DOHH2 (cell line): ENCODE results near the gene PDE10A.

Experiments
- H3F3A ChIP-seq: fragments of 200-600 bp; sonication (generic), shearing (Covaris generic); 2 replicates; pipeline ENCODE4 v1.6.0; 2016; ENCODE audit warnings: antibody characterized with exemption, mild to moderate bottlenecking; ENCODE audit not compliant: control insufficient read depth, insufficient read depth
- H3K27ac ChIP-seq: fragments of 200-600 bp; sonication (generic); 2 replicates; pipeline ENCODE4 v1.5.1; 2014; ENCODE audit warnings: low read depth, mild to moderate bottlenecking, low read length, moderate library complexity
- H3K27me3 ChIP-seq: fragments of 200-600 bp; sonication (generic); 2 replicates; pipeline ENCODE4 v1.6.1; 2014; ENCODE audit warnings: mild to moderate bottlenecking, low read length, mixed read lengths; ENCODE audit not compliant: control insufficient read depth
- H3K36me3 ChIP-seq: fragments of 200-600 bp; sonication (generic); 2 replicates; pipeline ENCODE4 v1.6.1; 2014; ENCODE audit warnings: mild to moderate bottlenecking, low read length, moderate library complexity, mixed read lengths; ENCODE audit not compliant: control insufficient read depth
- H3K4me1 ChIP-seq: fragments of 200-600 bp; sonication (generic); 2 replicates; pipeline ENCODE4 v1.6.1; 2014; ENCODE audit warnings: mild to moderate bottlenecking, low read length, mixed read lengths; ENCODE audit not compliant: control insufficient read depth
- H3K4me2 ChIP-seq: fragments of 200-600 bp; sonication (generic); 2 replicates; pipeline ENCODE4 v1.6.0; 2014; ENCODE audit warnings: mild to moderate bottlenecking, low read length, moderate library complexity
- H3K4me3 ChIP-seq: fragments of 200-600 bp; sonication (generic); 2 replicates; pipeline ENCODE4 v1.5.1; 2014; ENCODE audit warnings: mild to moderate bottlenecking, low read length, mixed read lengths
- H3K79me2 ChIP-seq: fragments of 200-600 bp; sonication (generic); 2 replicates; pipeline ENCODE4 v1.6.1; 2014; ENCODE audit warnings: mild to moderate bottlenecking, low read length, mixed read lengths; ENCODE audit not compliant: control insufficient read depth
- H3K9me2 ChIP-seq: fragments of 200-600 bp; sonication (generic); replicated peaks from 2 replicates; pipeline ENCODE4 v1.6.1; 2014; ENCODE audit warnings: mild to moderate bottlenecking, low read length, mixed read lengths; ENCODE audit not compliant: control insufficient read depth
- H3K9me3 ChIP-seq: fragments of 200-600 bp; sonication (generic); 2 replicates; pipeline ENCODE4 v1.6.1; 2014; ENCODE audit warnings: antibody characterized with exemption, low read length, mixed read lengths; ENCODE audit not compliant: control insufficient read depth, insufficient read depth
- H4K20me1 ChIP-seq: fragments of 200-600 bp; sonication (generic); 2 replicates; pipeline ENCODE4 v1.6.0; 2014; ENCODE audit warnings: low read depth, mild to moderate bottlenecking, antibody characterized with exemption, low read length, moderate library complexity; ENCODE audit not compliant: control insufficient read depth, insufficient read depth
- EZH2phosphoT487 ChIP-seq: fragments of 200-600 bp; sonication (generic); IDR thresholded peaks from 2 replicates; pipeline ENCODE4 v1.6.1; 2017; ENCODE audit warnings: borderline replicate concordance, mild to moderate bottlenecking, antibody characterized with exemption, low read length, moderate library complexity, mixed read lengths
- TF ChIP-seq, protein P1 (sequence below): fragments of 200-600 bp; sonication (generic); IDR thresholded peaks from one replicate; pipeline ENCODE4 v1.5.1; 2014; ENCODE audit warnings: antibody characterized with exemption, mild to moderate bottlenecking, low read depth, low read length; ENCODE audit not compliant: poor library complexity, severe bottlenecking

PDE10A gene

DNA sequence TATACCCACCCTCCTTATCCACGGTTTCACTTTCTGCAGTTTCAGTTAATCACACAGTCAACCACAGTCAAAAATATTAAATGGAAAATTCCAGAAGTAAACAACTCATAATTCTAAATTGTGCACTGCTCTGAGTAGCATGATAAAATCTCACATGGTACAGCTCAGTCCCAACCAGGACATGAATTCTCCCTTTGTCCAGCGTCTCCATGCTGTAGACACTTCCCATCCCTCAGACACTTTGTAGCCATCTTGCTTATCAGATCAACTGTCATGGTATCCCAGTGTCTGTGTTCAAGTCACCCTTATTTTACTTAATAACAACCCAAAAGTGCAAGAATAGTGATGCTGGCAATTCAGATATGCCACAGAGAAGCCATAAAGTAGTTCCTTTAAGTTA, 94.7 kb downstream of the PDE10A start:
- Histone ChIP-seq H3K36me3 (no peaks in the 10 kb centered on the region), H3K27me3 (no peaks in the 10 kb centered on the region), H3K27ac (no peak overlapping the region), H3K4me1 (peaks cover 12% of the 10 kb centered on the region), H3K79me2 (no peaks in the 10 kb centered on the region), H3K4me3 (no peak overlapping the region), H3F3A (no peaks in the 10 kb centered on the region), H3K9me2 (no peaks in the 10 kb centered on the region), H3K9me3 (no peaks in the 10 kb centered on the region), H4K20me1 (no peaks in the 10 kb centered on the region), H3K4me2 (no peak overlapping the region)
- TF ChIP-seq EZH2phosphoT487: no peak
- TF ChIP-seq, protein P1, sequence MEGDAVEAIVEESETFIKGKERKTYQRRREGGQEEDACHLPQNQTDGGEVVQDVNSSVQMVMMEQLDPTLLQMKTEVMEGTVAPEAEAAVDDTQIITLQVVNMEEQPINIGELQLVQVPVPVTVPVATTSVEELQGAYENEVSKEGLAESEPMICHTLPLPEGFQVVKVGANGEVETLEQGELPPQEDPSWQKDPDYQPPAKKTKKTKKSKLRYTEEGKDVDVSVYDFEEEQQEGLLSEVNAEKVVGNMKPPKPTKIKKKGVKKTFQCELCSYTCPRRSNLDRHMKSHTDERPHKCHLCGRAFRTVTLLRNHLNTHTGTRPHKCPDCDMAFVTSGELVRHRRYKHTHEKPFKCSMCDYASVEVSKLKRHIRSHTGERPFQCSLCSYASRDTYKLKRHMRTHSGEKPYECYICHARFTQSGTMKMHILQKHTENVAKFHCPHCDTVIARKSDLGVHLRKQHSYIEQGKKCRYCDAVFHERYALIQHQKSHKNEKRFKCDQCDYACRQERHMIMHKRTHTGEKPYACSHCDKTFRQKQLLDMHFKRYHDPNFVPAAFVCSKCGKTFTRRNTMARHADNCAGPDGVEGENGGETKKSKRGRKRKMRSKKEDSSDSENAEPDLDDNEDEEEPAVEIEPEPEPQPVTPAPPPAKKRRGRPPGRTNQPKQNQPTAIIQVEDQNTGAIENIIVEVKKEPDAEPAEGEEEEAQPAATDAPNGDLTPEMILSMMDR: no peak

DNA sequence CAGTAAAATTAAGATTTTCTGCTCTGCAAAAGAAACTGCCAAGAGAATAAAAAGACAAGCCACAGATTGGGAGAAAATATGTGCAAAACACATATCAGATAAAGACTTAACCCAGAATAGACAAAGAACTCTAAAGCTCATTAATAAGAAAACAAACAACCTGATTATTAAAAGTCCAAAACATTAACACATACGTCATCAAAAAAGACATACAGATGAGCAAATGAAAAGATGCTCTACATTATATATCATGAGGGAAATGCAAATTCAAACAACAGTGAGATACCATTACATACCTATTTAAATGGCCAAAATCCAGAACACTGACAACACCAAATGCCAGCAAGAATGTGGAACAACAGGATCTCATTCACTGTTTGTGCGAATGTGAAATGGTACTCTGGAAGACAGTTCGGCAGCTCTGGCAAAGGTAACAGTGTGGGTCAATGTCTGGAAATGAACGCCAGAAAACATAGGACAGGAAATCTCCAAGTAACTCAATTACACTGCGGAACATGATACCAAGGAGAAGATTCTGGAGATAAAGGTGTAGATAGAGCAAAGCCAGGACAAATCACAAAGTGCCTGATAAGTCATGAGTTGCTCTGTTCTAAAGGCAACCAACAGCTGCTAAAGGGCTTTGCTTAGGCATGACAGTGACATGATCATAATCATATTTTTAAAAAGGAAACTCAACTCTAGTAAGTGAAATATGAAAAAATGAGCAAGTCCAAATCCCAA, 96.8 kb downstream of the PDE10A start:
- no peak overlapping the region for H3K4me2 ChIP-seq
- H3F3A ChIP-seq: no peaks in the 10 kb centered on the region
- H3K27ac ChIP-seq: no peak overlapping the region
- H3K27me3 ChIP-seq: no peaks in the 10 kb centered on the region
- H3K9me3 ChIP-seq: no peaks in the 10 kb centered on the region
- H3K4me3 ChIP-seq: no peak overlapping the region
- H3K36me3 ChIP-seq: no peaks in the 10 kb centered on the region
- TF ChIP-seq EZH2phosphoT487: no peak
- TF ChIP-seq, protein P1: no peak
- H3K9me2 ChIP-seq: no peaks in the 10 kb centered on the region
- peaks cover 2% of the 10 kb centered on the region for H3K4me1 ChIP-seq
- no peaks in the 10 kb centered on the region for H4K20me1 ChIP-seq
- no peaks in the 10 kb centered on the region for H3K79me2 ChIP-seq

DNA sequence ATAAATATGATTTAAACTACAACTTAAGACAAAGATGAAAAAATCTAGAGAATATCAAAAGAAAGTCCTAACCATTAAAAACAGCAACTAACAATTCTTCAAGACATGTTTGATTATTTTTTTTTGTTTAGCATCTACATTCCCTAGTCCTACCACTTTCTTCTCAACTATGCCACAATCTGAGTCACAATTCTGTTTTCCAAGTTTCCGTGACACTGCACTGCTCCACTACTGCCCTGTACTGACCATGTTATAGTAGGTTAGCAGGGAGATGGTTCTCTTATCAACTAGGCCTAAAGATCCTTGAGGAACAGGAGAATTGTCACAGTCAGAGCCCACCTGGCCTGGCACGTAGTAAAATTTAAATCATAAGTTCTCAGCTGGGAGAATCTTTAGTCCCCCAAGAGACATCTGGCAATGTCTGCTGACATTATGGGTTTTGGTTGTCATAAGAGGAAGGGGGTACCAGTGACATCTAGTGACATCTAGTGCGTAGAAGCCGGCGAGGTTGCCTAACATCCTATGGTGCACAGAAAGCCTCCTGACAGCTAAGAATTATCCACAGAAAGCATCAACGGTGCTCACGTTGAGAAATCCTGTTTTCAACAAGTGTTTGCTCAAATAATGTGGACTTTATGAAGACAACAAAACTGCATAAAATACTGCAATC, 100.5 kb downstream of the PDE10A start:
- H3K4me3 ChIP-seq: no peak overlapping the region
- H3K79me2 ChIP-seq: no peaks in the 10 kb centered on the region
- no peaks in the 10 kb centered on the region for H4K20me1 ChIP-seq
- H3K4me2 ChIP-seq: no peak overlapping the region
- no peaks in the 10 kb centered on the region for H3K27me3 ChIP-seq
- H3K9me2 ChIP-seq: no peaks in the 10 kb centered on the region
- TF ChIP-seq EZH2phosphoT487: no peak
- TF ChIP-seq, protein P1: no peak
- H3K4me1 ChIP-seq: no peaks in the 10 kb centered on the region
- H3K27ac ChIP-seq: no peak overlapping the region
- no peaks in the 10 kb centered on the region for H3K9me3 ChIP-seq
- no peaks in the 10 kb centered on the region for H3F3A ChIP-seq
- H3K36me3 ChIP-seq: no peaks in the 10 kb centered on the region
